Transverse colon (tissue), 4 donors: ENCODE results near the gene RAPGEF4. TPM values are rescaled to one million over a fixed set of nuclear protein-coding genes. Genes with fewer than 3 reads are reported as not detected.

ENCODE experiments used
- DNase-seq: peaks from one replicate; pipeline ENCODE4 v3.0.0-alpha.2; 2019
- H3K27ac ChIP-seq, 4 donors: fragments of 200-600 bp; sonication (generic); 2 replicates each; pipeline ENCODE4 v1.5.1; 2016 to 2018; ENCODE audit warnings: inconsistent platforms in 4 of 4
- H3K27me3 ChIP-seq: fragments of 200-600 bp; sonication (generic); 2 replicates; pipeline ENCODE4 v1.5.1; 2017; ENCODE audit warnings: inconsistent platforms
- H3K36me3 ChIP-seq, 4 donors: fragments of 200-600 bp; sonication (generic); 2 replicates each; pipeline ENCODE4 v1.5.1; 2017 to 2019; ENCODE audit warnings: inconsistent platforms in 4 of 4
- H3K4me1 ChIP-seq, 4 donors: fragments of 200-600 bp; sonication (generic); 2 replicates each; pipeline ENCODE4 v1.5.1; 2017 to 2020; ENCODE audit warnings: inconsistent platforms in 4 of 4
- H3K4me3 ChIP-seq, 4 donors: fragments of 200-600 bp; sonication (generic); 1 replicate in 1 of 4; 2 replicates in 3 of 4; pipeline versions ENCODE4 v1.5.1 to v1.6.1; 2017 to 2019; ENCODE audit warnings: inconsistent platforms in 4 of 4
- H3K9me3 ChIP-seq, 2 donors: fragments of 200-600 bp; sonication (generic); 2 replicates each; pipeline ENCODE4 v1.5.1; 2017 to 2019; ENCODE audit warnings: inconsistent platforms in 2 of 2
- CTCF ChIP-seq, 5 experiments: fragments of 200-600 bp in 3 of 5; fragments of 450-650 bp in 2 of 5; sonication (generic) in 3 of 5; IDR thresholded peaks; 1 replicate in 2 of 5; 2 replicates in 3 of 5; pipeline ENCODE4 v1.5.1; 2016 to 2017; ENCODE audit warnings: antibody characterized with exemption in 5 of 5, inconsistent platforms in 3 of 5, mild to moderate bottlenecking in 2 of 5, moderate library complexity in 1 of 5
- EP300 ChIP-seq: sonication (generic); formaldehyde crosslinking; IDR thresholded peaks from one replicate; pipeline ENCODE4 v1.6.1; 2017; ENCODE audit warnings: antibody characterized with exemption, low read depth
- POLR2A ChIP-seq: fragments of 450-650 bp; IDR thresholded peaks from one replicate; pipeline ENCODE4 v1.6.1; 2016; ENCODE audit warnings: antibody characterized with exemption, mild to moderate bottlenecking, moderate library complexity
- POLR2AphosphoS5 ChIP-seq, 3 donors: sonication (generic); formaldehyde crosslinking; IDR thresholded peaks; one replicate each; pipeline ENCODE4 v1.6.1; 2016; ENCODE audit warnings: antibody characterized with exemption in 3 of 3
- WGBS, 2 donors: methylation state at CpG; one replicate each; pipeline ENCODE4 v1.1.5; 2018; ENCODE audit warnings: low coverage in 1 of 2; 5-methylcytosine and 5-hydroxymethylcytosine counted together
- in situ Hi-C, 4 donors: fragments of 200-750 bp; cut with MboI; loops; one replicate each; pipeline versions ENCODE4 v1.15.0 to v1.15.1; 2017; ENCODE audit warnings: low sequenced_read_pairs in 3 of 4, low pct_ligation_motif_present in 1 of 4, low pct_unique_long_range_greater_than_20kb in 1 of 4
- intact Hi-C: fragments of 100-400 bp; cut with DNase I; formaldehyde crosslinking; loops from one replicate; pipeline ENCODE4 v1.15.1; 2023; ENCODE audit warnings: low total_unique reads
- total RNA-seq, 4 donors: library from RNA; depleted of rRNA; stranded (reverse); fragments of >200 nt; gene quantifications; one replicate each; pipeline ENCODE4 v1.1.0, GENCODE V29; 2016

RAPGEF4 gene
- total RNA-seq, 4 donors from 2014 or later: 1.4 to 12.3 (median 2.2) TPM; not detected in 1

DNA sequence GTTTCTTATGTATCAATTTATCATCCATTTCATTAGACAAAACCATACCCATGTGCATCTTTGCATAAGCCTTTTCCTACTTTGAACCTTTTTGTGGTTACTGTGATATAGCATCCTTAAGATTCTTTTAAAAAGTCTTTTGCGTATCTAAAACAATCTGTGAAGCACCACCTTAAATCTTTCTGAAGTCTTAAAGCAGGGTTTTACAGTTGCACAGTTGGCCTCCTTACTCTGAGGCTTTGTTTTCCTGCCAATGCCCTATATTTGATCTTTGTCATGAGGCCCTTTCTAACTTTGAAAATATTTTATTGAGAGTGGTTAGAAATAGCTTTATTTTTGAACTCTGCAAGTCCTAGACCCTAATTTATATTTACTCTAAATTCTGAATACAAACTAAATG lies 176.6 kb downstream of the RAPGEF4 start:
- no peak for TF ChIP-seq POLR2AphosphoS5 (IDR thresholded peaks at IDR 0.05)
- TF ChIP-seq CTCF (IDR thresholded peaks at IDR 0.05): no peak
- TF ChIP-seq EP300: no peak
- TF ChIP-seq POLR2A: no peak
- H3K9me3 ChIP-seq: no peaks in the 10 kb centered on the region
- WGBS, 2 donors: 74 to 75% methylated on average over 1 of the region's 1 CpG
- H3K4me1 ChIP-seq: no peaks in the 10 kb centered on the region
- H3K36me3 ChIP-seq: no peaks in the 10 kb centered on the region
- H3K4me3 ChIP-seq: no peak overlapping the region
- H3K27ac ChIP-seq: no peak overlapping the region
- no peaks in the 10 kb centered on the region for H3K27me3 ChIP-seq
- no peak for DNase-seq
- intact Hi-C loops: no loop called here
- in situ Hi-C loops: no loop called here

DNA sequence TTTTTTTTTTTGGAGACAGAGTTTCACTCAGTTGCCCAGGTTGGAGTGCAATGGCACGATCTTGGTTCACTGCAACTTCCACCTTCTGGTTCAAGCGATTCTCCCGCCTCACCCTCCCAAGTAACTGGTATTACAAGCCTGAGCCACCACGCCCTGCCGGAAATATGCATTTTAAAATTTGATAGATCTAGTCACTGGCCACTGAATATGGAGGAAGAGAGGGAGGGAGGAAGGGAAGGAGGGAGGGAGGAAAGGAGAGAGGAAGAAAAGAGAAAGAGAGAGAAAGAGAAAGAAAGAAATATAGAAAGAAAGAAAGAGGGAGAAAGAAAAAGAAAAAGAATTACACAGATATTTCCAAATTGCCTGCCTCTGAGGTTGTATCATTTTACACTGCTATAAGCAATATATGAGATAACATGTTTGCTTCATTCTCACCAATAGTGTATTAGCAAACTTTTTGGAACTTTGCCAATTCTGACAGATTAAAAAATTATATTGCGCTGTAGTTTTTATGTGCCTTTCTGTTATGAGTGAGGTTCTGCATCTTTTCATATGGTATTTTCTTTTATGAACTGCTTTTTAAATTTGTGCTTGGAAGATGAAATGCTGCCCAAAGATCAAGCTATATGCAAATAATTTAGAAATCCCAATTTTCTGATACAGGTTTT lies 178.8 kb downstream of the RAPGEF4 start:
- Histone ChIP-seq H3K36me3 (no peaks in the 10 kb centered on the region), H3K4me3 (no peak overlapping the region), H3K27ac (no peak overlapping the region), H3K9me3 (no peaks in the 10 kb centered on the region), H3K4me1 (no peaks in the 10 kb centered on the region), H3K27me3 (peaks cover under 1% of the 10 kb centered on the region)
- in situ Hi-C loops: no loop called here
- DNase-seq: no peak
- intact Hi-C loops: no loop called here
- TF ChIP-seq POLR2A (no peak), EP300 (no peak), POLR2AphosphoS5 (IDR thresholded peaks at IDR 0.05) (no peak), CTCF (IDR thresholded peaks at IDR 0.05) (no peak)
- WGBS, 2 donors: 55 to 72% methylated on average over 3 to 6 of the region's 6 CpGs

DNA sequence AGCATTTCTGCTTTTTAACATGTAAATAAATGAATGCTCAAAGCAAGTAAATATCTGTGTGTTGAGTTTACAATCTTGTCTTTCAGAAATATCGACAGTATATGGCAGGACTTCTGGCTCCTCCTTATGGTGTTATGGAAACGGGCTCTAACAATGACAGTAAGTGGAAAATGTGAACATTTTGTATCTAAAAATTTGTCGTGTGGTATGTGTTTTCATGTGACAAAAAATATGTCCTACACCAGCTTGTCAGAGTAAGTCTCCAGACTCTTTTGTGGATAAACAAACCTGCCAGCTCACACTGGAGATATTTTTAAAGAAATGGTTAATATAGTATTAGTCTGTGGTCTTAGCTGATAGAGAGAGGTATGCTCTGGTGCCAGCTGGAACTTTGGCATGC lies 182.1 kb downstream of the RAPGEF4 start:
- WGBS, 2 donors: 43 to 56% methylated on average over 3 of the region's 3 CpGs
- no peak for DNase-seq
- no peaks in the 10 kb centered on the region for H3K9me3 ChIP-seq
- peaks cover 8% of the 10 kb centered on the region for H3K27me3 ChIP-seq
- intact Hi-C loops: no loop called here
- no peak overlapping the region for H3K4me3 ChIP-seq
- H3K36me3 ChIP-seq: no peaks in the 10 kb centered on the region
- H3K27ac ChIP-seq: no peak overlapping the region
- no peaks in the 10 kb centered on the region for H3K4me1 ChIP-seq
- TF ChIP-seq CTCF (IDR thresholded peaks at IDR 0.05) (no peak), POLR2A (no peak), EP300 (no peak), POLR2AphosphoS5 (IDR thresholded peaks at IDR 0.05) (no peak)
- in situ Hi-C loops: no loop called here

- intact Hi-C loops: no loop called here
- H3K36me3 ChIP-seq: no peaks in the 10 kb centered on the region
- WGBS, 2 donors: 79 to 94% methylated on average over 5 of the region's 5 CpGs
Observed at GRCh38 chr2:172919732-172920131, 184.1 kb downstream of the RAPGEF4 start.

More at GRCh38 chr2:172919732-172920131, 184.1 kb downstream of the RAPGEF4 start:
- DNase-seq: no peak
- Histone ChIP-seq H3K27ac (no peak overlapping the region), H3K4me1 (no peaks in the 10 kb centered on the region), H3K4me3 (no peak overlapping the region), H3K9me3 (no peaks in the 10 kb centered on the region), H3K27me3 (peaks cover 10% of the 10 kb centered on the region)
- no peak for TF ChIP-seq POLR2A
- TF ChIP-seq CTCF (IDR thresholded peaks at IDR 0.05): no peak
- no peak for TF ChIP-seq POLR2AphosphoS5 (IDR thresholded peaks at IDR 0.05)
- no peak for TF ChIP-seq EP300
- in situ Hi-C loops: no loop called here
